Breast epithelium (tissue), 3 donors: Measurements from ENCODE around the gene FAM170B.

Experiments
- CTCF ChIP-seq, 3 donors: fragments of 450-650 bp; IDR thresholded peaks; one replicate each; pipeline ENCODE4 v1.5.1; 2016 to 2017; ENCODE audit warnings: antibody characterized with exemption in 3 of 3, mild to moderate bottlenecking in 3 of 3, moderate library complexity in 3 of 3
- POLR2A ChIP-seq: fragments of 450-650 bp; IDR thresholded peaks from one replicate; pipeline ENCODE4 v1.6.1; 2016; ENCODE audit warnings: antibody characterized with exemption, mild to moderate bottlenecking, moderate library complexity

- no peak for TF ChIP-seq CTCF (IDR thresholded peaks at IDR 0.05)
- no peak for TF ChIP-seq POLR2A
These were observed 40.0 kb upstream of the FAM170B start for GRCh38 chr10:49173853-49174252.
